K562 (cell line): ENCODE results near the gene TMEM101. TPM values are rescaled to one million over a fixed set of nuclear protein-coding genes. Genes with fewer than 3 reads are reported as not detected.

ENCODE experiments used
- CBFA2T3 ChIP-seq: fragments of 450-650 bp; IDR thresholded peaks from 2 replicates; pipeline ENCODE4 v1.6.1; 2017
- CCNT2 ChIP-seq: IDR thresholded peaks from 2 replicates; pipeline ENCODE4 v1.6.1; 2011; ENCODE audit warnings: borderline replicate concordance, low read depth, mild to moderate bottlenecking, moderate library complexity, mixed read lengths, low read length; ENCODE audit not compliant: insufficient read length; ENCODE audit errors: extremely low read depth
- EP300 ChIP-seq: IDR thresholded peaks from 2 replicates; pipeline ENCODE4 v1.6.1; 2012; ENCODE audit warnings: low read length, improper control_type of control experiment
- FOXK1 ChIP-seq: sonication (generic); formaldehyde crosslinking; IDR thresholded peaks from 2 replicates; pipeline ENCODE4 v1.8.0; 2022; ENCODE audit warnings: missing genetic modification reagents, mild to moderate bottlenecking, borderline replicate concordance
- GTF2A2 ChIP-seq: IDR thresholded peaks from 2 replicates; pipeline ENCODE4 v1.6.1; 2016; ENCODE audit warnings: mild to moderate bottlenecking, missing genetic modification characterization, missing compliant biosample characterization
- HMGN3 ChIP-seq: IDR thresholded peaks from 2 replicates; pipeline ENCODE4 v1.6.1; 2011; ENCODE audit warnings: borderline replicate concordance, low read depth, mild to moderate bottlenecking, mixed read lengths, low read length; ENCODE audit not compliant: insufficient read length; ENCODE audit errors: extremely low read depth
- HNRNPL ChIP-seq: fragments of 200-400 bp; formaldehyde crosslinking; IDR thresholded peaks from 2 replicates; pipeline ENCODE4 v1.6.1; 2017; ENCODE audit warnings: low read depth, mild to moderate bottlenecking, low read length
- MYC ChIP-seq, 2 experiments: fragments of 250-450 bp in 1 of 2; sonication (Bioruptor Pico) in 1 of 2; IDR thresholded peaks; 2 replicates each; pipeline versions ENCODE4 v1.5.1 to v1.6.1; 2012 to 2021; ENCODE audit warnings: low read depth in 2 of 2, borderline replicate concordance in 1 of 2, improper control_type of control experiment in 1 of 2, low read length in 1 of 2, mild to moderate bottlenecking in 1 of 2, moderate library complexity in 1 of 2
- NRF1 ChIP-seq, 2 experiments: fragments of 450-650 bp; IDR thresholded peaks in 1 of 2; conservative IDR thresholded peaks in 1 of 2; 2 replicates each; pipeline ENCODE4 v1.6.1; 2014; ENCODE audit warnings: mild to moderate bottlenecking in 2 of 2
- RERE ChIP-seq: sonication (generic); formaldehyde crosslinking; IDR thresholded peaks from 2 replicates; pipeline ENCODE4 v1.8.0; 2023; ENCODE audit warnings: missing genetic modification reagents, mild to moderate bottlenecking, borderline replicate concordance
- SIN3A ChIP-seq, 2 experiments: fragments of 150-350 bp in 1 of 2; IDR thresholded peaks; 2 replicates each; pipeline ENCODE4 v1.6.1; 2011 to 2016; ENCODE audit warnings: borderline replicate concordance in 2 of 2, low read depth in 2 of 2, low read length in 2 of 2, mild to moderate bottlenecking in 2 of 2, moderate library complexity in 2 of 2; ENCODE audit not compliant: control insufficient read depth in 1 of 2
- ZBTB11 ChIP-seq, 3 experiments: fragments of 200-800 bp in 1 of 3; fragments of 250-450 bp in 1 of 3; fragments of 450-650 bp in 1 of 3; sonication (Bioruptor Pico) in 1 of 3; sonication (Bioruptor generic) in 1 of 3; formaldehyde crosslinking in 1 of 3; IDR thresholded peaks; 2 replicates each; pipeline versions ENCODE4 v1.6.1 to v1.8.0; 2016 to 2022; ENCODE audit warnings: mild to moderate bottlenecking in 2 of 3, missing genetic modification characterization in 2 of 3, missing compliant biosample characterization in 1 of 3, moderate library complexity in 1 of 3
- ZC3H11A ChIP-seq: IDR thresholded peaks from 2 replicates; pipeline ENCODE4 v1.6.1; 2012; ENCODE audit warnings: low read depth, low read length, improper control_type of control experiment
- ZNF445 ChIP-seq: fragments of 250-450 bp; sonication (Bioruptor Pico); IDR thresholded peaks from 2 replicates; pipeline ENCODE4 v1.4.0; 2020; ENCODE audit warnings: low read depth, mild to moderate bottlenecking, moderate library complexity
- ZNF511 ChIP-seq: sonication (generic); formaldehyde crosslinking; IDR thresholded peaks from 2 replicates; pipeline ENCODE4 v1.8.0; 2022; ENCODE audit warnings: mild to moderate bottlenecking, missing genetic modification reagents
- polyA plus RNA-seq, 8 experiments: library from polyadenylated mRNA; depleted of rRNA in 4 of 8; stranded (reverse) in 5 of 8; unstranded in 3 of 8; fragments of >200 nt; fragmentation: Nextera tagmentation in 2 of 8; fragmentation: Illumina TruSeq in 1 of 8; extraction: Ambion mirVana in 2 of 8; extraction: Trizol in 1 of 8; gene quantifications; 2 replicates each; pipeline versions ENCODE4 v1.2.1 to v1.2.3, GENCODE V29; 2011 to 2014; ENCODE audit warnings: inconsistent platforms in 1 of 8, missing spikeins in 1 of 8
- total RNA-seq, 7 experiments: library from RNA; depleted of rRNA in 6 of 7; stranded (reverse); fragments of >200 nt in 6 of 7; fragmentation: Illumina TruSeq in 2 of 7; extraction: Trizol in 2 of 7; gene quantifications; 2 replicates each; pipeline versions ENCODE4 v1.2.1 to v1.2.3, GENCODE V29; 2011 to 2021; ENCODE audit warnings: low replicate concordance in 1 of 7

TMEM101 gene
- total and polyA plus RNA-seq, 9 of the 15 experiments (the other 6 are each of a cell fraction or from before 2014, with no cell fraction given) = 21.2 to 110 (median 37.8) TPM

GRCh38 chr17:43983515-43984411 is 31.0 kb downstream of the TMEM101 start (continued):
- TF ChIP-seq RERE (CRISPR knock-in tag) (peak; percentile 31; the same call in 1 of the 2 replicates), NRF1 (conservative IDR thresholded peaks at IDR 0.05 in 1 of 2, IDR thresholded peaks at IDR 0.05 in 1 of 2) (peak; percentile 79 to 82), CCNT2 (peak; percentile 100), HNRNPL (peak; percentile 76; the same call in 1 of the 2 replicates), CBFA2T3 (peak; percentile 79), SIN3A (IDR thresholded peaks at IDR 0.05; ENCODE audit: borderline replicate concordance in 2 of 2, control insufficient read depth in 1 of 2, low read depth in 2 of 2, low read length in 2 of 2) (peak in 1 of 2 experiments; percentile 25; a peak in 1 of 4 replicates), ZBTB11 (CRISPR knock-in tag; IDR thresholded peaks at IDR 0.05) (peak in 1 of 3 experiments; percentile 49; a peak in 1 of 6 replicates), ZC3H11A (no peak), ZNF445 (no peak), GTF2A2 (tag) (no peak), MYC (IDR thresholded peaks at IDR 0.05; ENCODE audit: low read depth, low read length) (peak; percentile 81), MYC (CRISPR knock-in tag; IDR thresholded peaks at IDR 0.05; ENCODE audit: borderline replicate concordance, low read depth) (no peak), EP300 (peak; percentile 33; the same call in 1 of the 2 replicates), FOXK1 (CRISPR knock-in tag) (no peak), HMGN3 (peak; percentile 99), ZNF511 (no peak)
